ENCODE results near the gene SRPK2. TPM values are rescaled to one million over a fixed set of nuclear protein-coding genes. Genes with fewer than 3 reads are reported as not detected.

Gene SRPK2
- total and polyA plus RNA-seq, 2 donors (not counting 1 experiment from before 2014, with no cell fraction given) = 15.2 to 108 TPM

DNA sequence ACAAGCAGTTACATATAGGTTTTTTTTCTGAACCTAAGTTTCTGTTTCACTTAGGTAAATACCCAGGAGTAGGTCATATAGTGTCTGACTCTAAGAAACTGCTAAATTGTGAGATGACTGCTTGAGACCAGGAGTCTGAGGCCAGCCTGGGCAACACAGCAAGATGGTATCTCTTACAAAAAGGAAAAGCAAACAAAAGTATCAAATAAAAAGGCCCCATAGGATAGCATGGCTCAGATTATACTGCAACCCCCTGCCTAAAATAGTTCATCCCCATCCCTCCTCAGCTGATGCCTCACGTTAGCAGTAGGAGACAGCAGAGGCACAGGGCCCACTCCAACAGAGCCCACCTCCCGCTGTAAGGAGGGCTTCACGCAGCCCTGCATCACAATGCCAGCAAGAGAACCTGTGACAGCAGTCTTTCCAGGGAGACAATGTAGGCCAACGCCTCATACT, 90.3 kb downstream of the SRPK2 start:
- ChIA-PET POLR2A (no interaction called here), CTCF (no interaction called here)
- TF ChIP-seq EZH2 (IDR thresholded peaks at IDR 0.05; ENCODE audit: borderline replicate concordance, insufficient read depth, low read depth, low read length, poor library complexity, severe bottlenecking) (no peak), CTCF (IDR thresholded peaks at IDR 0.05) (no peak)
- Histone ChIP-seq H3K9ac (ENCODE audit: low read length) (no peak overlapping the region), H3K9me3 (ENCODE audit: control extremely low read depth in 1 of 3, control insufficient read depth in 2 of 3, insufficient read depth in 1 of 3, low read length in 2 of 3) (peaks cover 0 to 10% (median 0%) of the 10 kb centered on the region in 3 donors), H3K27me3 (replicated peaks in 1 of 4; ENCODE audit: control extremely low read depth in 1 of 4, control insufficient read depth in 3 of 4, insufficient read depth in 4 of 4, low read length in 3 of 4) (no peaks in the 10 kb centered on the region), H3K4me2 (replicated peaks; ENCODE audit: low read depth, low read length, poor library complexity, severe bottlenecking) (no peak overlapping the region), H4K20me1 (ENCODE audit: control insufficient read depth, insufficient read depth, low read length, poor library complexity, severe bottlenecking) (peaks cover 45% of the 10 kb centered on the region), H3K4me3 (ENCODE audit: control extremely low read depth in 1 of 5, extremely low read depth in 1 of 5, insufficient read depth in 1 of 5, low read depth in 2 of 5, low read length in 4 of 5) (no peak overlapping the region), H3K27ac (ENCODE audit: low read length in 2 of 2) (peak overlapping the region in 1 of 2 donors; percentile 36), H3K79me2 (ENCODE audit: control insufficient read depth, insufficient read depth, low read length) (peaks cover 74% of the 10 kb centered on the region), H2AFZ (ENCODE audit: insufficient read depth, low read depth, low read length, poor library complexity, severe bottlenecking) (no peak overlapping the region), H3K36me3 (replicated peaks in 1 of 2; ENCODE audit: control extremely low read depth in 1 of 2, control insufficient read depth in 1 of 2, extremely low read depth in 1 of 2, insufficient read depth in 2 of 2, low read length in 1 of 2) (peaks cover 0 to 6% of the 10 kb centered on the region in 2 experiments), H3K4me1 (ENCODE audit: control insufficient read depth in 2 of 2, insufficient read depth in 2 of 2, low read length in 2 of 2) (peaks cover 8 to 10% of the 10 kb centered on the region in 2 donors)
- ATAC-seq (ENCODE audit: low read depth) (no peak), DNase-seq (no peak)
- Mint-ChIP-seq H3K4me1 (peaks cover 41% of the 10 kb centered on the region), H3K27me3 (no peaks in the 10 kb centered on the region), H3K4me3 (no peak overlapping the region), H3K27ac (no peak overlapping the region), H3K9me3 (ENCODE audit: insufficient read depth) (no peaks in the 10 kb centered on the region)
- WGBS (ENCODE audit: insufficient coverage) = 93% methylated on average over 4 of the region's 4 CpGs
- intact Hi-C loops (cut with micrococcal nuclease) = no loop called here

DNA sequence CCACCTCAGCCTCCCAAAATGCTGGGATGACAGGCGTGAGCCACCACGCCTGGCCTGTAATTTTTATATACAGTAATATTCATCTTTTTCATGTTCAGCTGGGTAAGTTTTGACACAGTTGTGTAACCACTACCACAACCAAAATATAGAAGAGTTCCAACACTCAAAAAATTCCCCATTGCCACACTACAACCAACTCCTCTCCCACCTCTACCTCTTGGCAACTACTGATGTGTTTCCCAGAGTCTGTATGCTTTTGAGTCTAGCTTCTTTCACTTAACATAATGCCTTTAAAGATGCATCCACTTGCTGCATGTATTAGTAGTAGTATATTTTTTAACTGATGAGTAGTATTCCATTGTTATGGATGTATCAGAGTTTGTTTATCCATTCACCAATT, 90.7 kb downstream of the SRPK2 start:
- H3K79me2 ChIP-seq (ENCODE audit: control insufficient read depth, insufficient read depth, low read length) = peaks cover 78% of the 10 kb centered on the region
- no peak overlapping the region for H3K27ac Mint-ChIP-seq

More for the DNA sequence above, 90.7 kb downstream of the SRPK2 start:
- H3K27ac ChIP-seq (ENCODE audit: low read length in 2 of 2) = peak overlapping the region in 1 of 2 donors; percentile 36
- H3K4me3 ChIP-seq (ENCODE audit: control extremely low read depth in 1 of 5, extremely low read depth in 1 of 5, insufficient read depth in 1 of 5, low read depth in 2 of 5, low read length in 4 of 5) = no peak overlapping the region
- Mint-ChIP-seq H3K9me3 (ENCODE audit: insufficient read depth) (no peaks in the 10 kb centered on the region), H3K27me3 (no peaks in the 10 kb centered on the region), H3K4me3 (no peak overlapping the region), H3K4me1 (peaks cover 43% of the 10 kb centered on the region)
- peaks cover 0 to 6% of the 10 kb centered on the region in 2 experiments for H3K36me3 ChIP-seq (replicated peaks in 1 of 2; ENCODE audit: control extremely low read depth in 1 of 2, control insufficient read depth in 1 of 2, extremely low read depth in 1 of 2, insufficient read depth in 2 of 2, low read length in 1 of 2)
- H3K4me2 ChIP-seq (replicated peaks; ENCODE audit: low read depth, low read length, poor library complexity, severe bottlenecking) = no peak overlapping the region
- no peak for DNase-seq
- ChIA-PET POLR2A (interaction anchor here (0.6 kb wide), 1 partner anchor 51 kb away, joined by 6 read pairs; no protein-coding TSS in a partner anchor), CTCF (no interaction called here)
- no peak overlapping the region for H2AFZ ChIP-seq (ENCODE audit: insufficient read depth, low read depth, low read length, poor library complexity, severe bottlenecking)
- no peak overlapping the region for H3K9ac ChIP-seq (ENCODE audit: low read length)
- H3K4me1 ChIP-seq (ENCODE audit: control insufficient read depth in 2 of 2, insufficient read depth in 2 of 2, low read length in 2 of 2) = peaks cover 8 to 10% of the 10 kb centered on the region in 2 donors
- intact Hi-C loops (cut with micrococcal nuclease) = no loop called here
- peaks cover 46% of the 10 kb centered on the region for H4K20me1 ChIP-seq (ENCODE audit: control insufficient read depth, insufficient read depth, low read length, poor library complexity, severe bottlenecking)
- TF ChIP-seq CTCF (IDR thresholded peaks at IDR 0.05) (no peak), EZH2 (IDR thresholded peaks at IDR 0.05; ENCODE audit: borderline replicate concordance, insufficient read depth, low read depth, low read length, poor library complexity, severe bottlenecking) (no peak)
- no CpG with 5 or more reads among the region's 2 CpGs for whole genome bisulfite sequencing (ENCODE audit: insufficient coverage)
- peaks cover 0 to 8% (median 0%) of the 10 kb centered on the region in 3 donors for H3K9me3 ChIP-seq (ENCODE audit: control extremely low read depth in 1 of 3, control insufficient read depth in 2 of 3, insufficient read depth in 1 of 3, low read length in 2 of 3)
- H3K27me3 ChIP-seq (replicated peaks in 1 of 4; ENCODE audit: control extremely low read depth in 1 of 4, control insufficient read depth in 3 of 4, insufficient read depth in 4 of 4, low read length in 3 of 4) = no peaks in the 10 kb centered on the region
- no peak for ATAC-seq (ENCODE audit: low read depth)
